ENCODE measurements around the gene FRY. TPM values are rescaled to one million over a fixed set of nuclear protein-coding genes. Genes with fewer than 3 reads are reported as not detected.

The FRY gene
- total RNA-seq, 1 donor from 2014 or later: 10.2 TPM

GRCh38 chr13:32086791-32087441 lies 55.3 kb downstream of the FRY start:
- no peak for ATAC-seq

GRCh38 chr13:32087955-32088747 lies 56.6 kb downstream of the FRY start:
- no peak for ATAC-seq

- no peak for ATAC-seq
These were observed 60.9 kb downstream of the FRY start for GRCh38 chr13:32092496-32092895.

GRCh38 chr13:32093006-32093405 lies 61.4 kb downstream of the FRY start:
- ATAC-seq: no peak

GRCh38 chr13:32098272-32098671 lies 66.7 kb downstream of the FRY start:
- peak; percentile 13 for ATAC-seq

- ATAC-seq: no peak
These were observed 74.2 kb downstream of the FRY start for GRCh38 chr13:32105653-32106313.

- no peak for ATAC-seq
These were observed 75.9 kb downstream of the FRY start for GRCh38 chr13:32107474-32107873.

GRCh38 chr13:32107973-32108372 lies 76.4 kb downstream of the FRY start:
- ATAC-seq: no peak

GRCh38 chr13:32113532-32113931 lies 82.0 kb downstream of the FRY start:
- no peak for ATAC-seq

GRCh38 chr13:32114284-32114950 lies 82.8 kb downstream of the FRY start:
- no peak for ATAC-seq

- no peak for ATAC-seq
These were observed 83.5 kb downstream of the FRY start for GRCh38 chr13:32115066-32115465.

GRCh38 chr13:32116210-32116609 lies 84.6 kb downstream of the FRY start:
- no peak for ATAC-seq

- ATAC-seq: no peak
These were observed 85.4 kb downstream of the FRY start for GRCh38 chr13:32117001-32117400.

- no peak for ATAC-seq
These were observed 86.1 kb downstream of the FRY start for GRCh38 chr13:32117701-32118100.

GRCh38 chr13:32121316-32121715 lies 89.7 kb downstream of the FRY start:
- no peak for ATAC-seq

GRCh38 chr13:32124743-32125142 lies 93.2 kb downstream of the FRY start:
- no peak for ATAC-seq

- no peak for ATAC-seq
These were observed 93.7 kb downstream of the FRY start for GRCh38 chr13:32125221-32125689.

GRCh38 chr13:32125751-32126150 lies 94.2 kb downstream of the FRY start:
- no peak for ATAC-seq

GRCh38 chr13:32126278-32126677 lies 94.7 kb downstream of the FRY start:
- no peak for ATAC-seq

GRCh38 chr13:32126756-32127155 lies 95.2 kb downstream of the FRY start:
- ATAC-seq: no peak

GRCh38 chr13:32127691-32128090 lies 96.1 kb downstream of the FRY start:
- no peak for ATAC-seq

GRCh38 chr13:32134241-32135055 lies 102.9 kb downstream of the FRY start:
- no peak for ATAC-seq
